Measurements from ENCODE around the gene VPS35L. TPM values are rescaled to one million over a fixed set of nuclear protein-coding genes. Genes with fewer than 3 reads are reported as not detected.

The VPS35L gene
- total and polyA plus RNA-seq, 2 experiments from 2014 or later, result 48.0 to 54.6 TPM

- Mint-ChIP-seq H3K9me3 (no peaks in the 10 kb centered on the region), H3K36me3 (ENCODE audit: low read depth) (peaks cover 5% of the 10 kb centered on the region; the same call in 2 of the 3 replicates), H3K27me3 (ENCODE audit: insufficient read depth, low read depth, poor library complexity) (peaks cover 6% of the 10 kb centered on the region), H3K27ac (no peak overlapping the region), H3K4me1 (no peaks in the 10 kb centered on the region), H3K4me3 (no peak overlapping the region)
- no peaks in the 10 kb centered on the region for H3K4me1 ChIP-seq (ENCODE audit: insufficient read depth)
- no peaks in the 10 kb centered on the region for H3K79me2 ChIP-seq (replicated peaks; ENCODE audit: insufficient read depth)
- H3K4me3 ChIP-seq, result no peak overlapping the region
- no peak for DNase-seq (ENCODE audit: low spot score)
- TF ChIP-seq NANOG (IDR thresholded peaks at IDR 0.05; ENCODE audit: borderline replicate concordance), result no peak
- no peak for TF ChIP-seq CREB1 (CRISPR knock-in tag; IDR thresholded peaks at IDR 0.05; ENCODE audit: low read depth)
- no peak for TF ChIP-seq ZNF462 (CRISPR knock-in tag; IDR thresholded peaks at IDR 0.05)
- TF ChIP-seq ZNF114 (CRISPR knock-in tag; IDR thresholded peaks at IDR 0.05), result no peak
- no peak for TF ChIP-seq JUNB (IDR thresholded peaks at IDR 0.05; ENCODE audit: unreplicated experiment)
- no peak for TF ChIP-seq EZH2phosphoT487 (IDR thresholded peaks at IDR 0.05; ENCODE audit: unreplicated experiment)
- no peak for TF ChIP-seq POLR2AphosphoS5 (IDR thresholded peaks at IDR 0.05; ENCODE audit: low read depth)
- TF ChIP-seq ZNF331 (CRISPR knock-in tag; IDR thresholded peaks at IDR 0.05; ENCODE audit: low read depth), result no peak
- TF ChIP-seq CTCF (conservative IDR thresholded peaks at IDR 0.05; ENCODE audit: low read depth in 2 of 2), result no peak
- TF ChIP-seq STAT1 (IDR thresholded peaks at IDR 0.05; ENCODE audit: unreplicated experiment), result no peak
- no peak for TF ChIP-seq ETS1 (IDR thresholded peaks at IDR 0.05)
- H3F3A ChIP-seq (replicated peaks; ENCODE audit: low read depth), result no peaks in the 10 kb centered on the region
- H2AFZ ChIP-seq, result no peak overlapping the region
- no peaks in the 10 kb centered on the region for H4K20me1 ChIP-seq (replicated peaks; ENCODE audit: insufficient read depth)
- no peaks in the 10 kb centered on the region for H3K9me2 ChIP-seq (ENCODE audit: insufficient read depth)
- H3K27me3 ChIP-seq (ENCODE audit: insufficient read depth), result no peaks in the 10 kb centered on the region
- H3K4me2 ChIP-seq, result no peak overlapping the region
- no peak for ATAC-seq
- H3K27ac ChIP-seq (ENCODE audit: low read depth), result no peak overlapping the region
- H3K36me3 ChIP-seq (ENCODE audit: insufficient read depth), result no peaks in the 10 kb centered on the region; the same call in 1 of the 2 replicates
Observed at GRCh38 chr16:19674485-19674884, 119.0 kb downstream of the VPS35L start.
